Stimulated activated CD8-positive, alpha-beta memory T cell treated with anti-CD3 and anti-CD28 coated beads, Interleukin-15, amount 100 ng/mL, for 24 hours (primary cell): ENCODE measurements around the gene LEF1.

Source experiments
- DNase-seq: peaks from one replicate; pipeline ENCODE4 v3.0.0-alpha.2; 2020; ENCODE audit warnings: low read depth

LEF1 gene

DNA sequence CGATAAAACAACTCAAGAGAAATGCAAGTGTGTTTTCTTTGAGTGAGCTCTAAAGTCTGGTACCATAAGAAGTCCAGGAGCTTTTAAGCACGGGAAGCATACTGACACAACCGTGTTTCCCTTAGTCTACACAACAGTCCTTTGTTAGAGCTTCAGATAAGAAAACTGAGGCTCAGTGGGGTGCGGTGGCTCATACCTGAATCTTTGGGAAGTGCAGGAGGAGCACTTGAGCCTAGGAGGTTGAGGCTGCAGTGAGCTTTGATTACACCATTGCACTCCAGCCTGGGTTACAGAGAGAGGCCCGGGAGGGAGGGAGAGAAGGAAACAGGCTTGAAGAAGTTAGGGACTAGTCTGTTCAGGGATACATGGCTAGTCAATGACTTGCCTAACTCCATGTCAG lies 21.9 kb downstream of the LEF1 start:
- DNase-seq = no peak

DNA sequence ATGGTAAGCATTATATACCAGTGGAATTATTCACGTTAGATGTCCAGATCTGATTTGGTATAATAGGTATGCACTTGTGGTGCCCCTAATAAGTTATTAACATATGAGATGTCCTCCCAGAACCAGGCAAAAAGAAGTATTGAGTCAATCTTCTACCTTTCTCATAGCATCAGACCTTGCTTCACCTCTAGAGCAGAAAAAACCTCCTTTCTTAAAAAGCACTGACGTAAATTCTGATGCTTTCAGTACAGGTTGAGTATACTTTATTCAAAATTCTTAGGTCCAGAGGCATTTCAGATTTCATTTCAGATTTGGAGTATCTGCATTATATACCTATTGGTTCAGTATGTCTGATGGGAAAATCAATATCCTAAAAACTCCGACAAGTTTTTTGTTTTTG lies 22.4 kb downstream of the LEF1 start:
- no peak for DNase-seq

DNA sequence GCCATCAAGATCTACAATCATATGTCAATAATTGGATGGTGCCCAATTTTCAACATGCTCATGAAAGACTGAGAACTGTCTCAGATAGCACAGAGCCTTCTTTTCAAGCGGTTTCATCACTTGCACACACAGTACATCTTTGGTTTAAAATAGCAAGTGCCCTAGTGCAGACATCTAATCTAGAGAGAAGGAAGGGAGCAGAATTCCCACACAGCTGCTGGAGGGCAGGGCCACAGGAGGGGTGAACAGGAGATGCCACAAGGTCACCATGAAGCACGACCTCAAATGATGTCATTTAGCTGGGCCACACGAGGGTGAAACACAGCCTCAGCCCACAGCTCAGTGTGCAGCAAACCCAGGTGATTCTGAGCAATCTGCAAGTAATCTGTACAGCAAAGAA lies 24.3 kb downstream of the LEF1 start:
- DNase-seq = no peak

DNA sequence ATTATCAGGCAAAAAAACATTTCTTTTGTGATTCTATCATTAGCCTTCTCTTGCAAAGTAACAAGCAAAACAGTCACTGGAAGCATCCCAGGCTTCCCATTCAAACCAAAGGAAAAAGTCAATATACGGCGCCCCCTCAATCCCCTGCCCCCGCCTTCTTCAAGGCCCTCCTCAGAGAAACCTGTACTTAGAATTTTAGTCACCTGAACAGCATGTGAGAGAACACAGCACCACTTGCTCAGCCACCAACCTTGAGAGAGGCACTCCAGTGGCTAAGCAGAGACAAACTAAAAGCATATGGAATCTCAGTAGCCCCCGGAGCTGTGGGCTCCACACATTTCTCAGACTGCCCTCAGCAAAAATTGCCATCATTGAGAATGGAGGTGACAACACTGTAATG lies 25.2 kb downstream of the LEF1 start:
- no peak for DNase-seq

DNA sequence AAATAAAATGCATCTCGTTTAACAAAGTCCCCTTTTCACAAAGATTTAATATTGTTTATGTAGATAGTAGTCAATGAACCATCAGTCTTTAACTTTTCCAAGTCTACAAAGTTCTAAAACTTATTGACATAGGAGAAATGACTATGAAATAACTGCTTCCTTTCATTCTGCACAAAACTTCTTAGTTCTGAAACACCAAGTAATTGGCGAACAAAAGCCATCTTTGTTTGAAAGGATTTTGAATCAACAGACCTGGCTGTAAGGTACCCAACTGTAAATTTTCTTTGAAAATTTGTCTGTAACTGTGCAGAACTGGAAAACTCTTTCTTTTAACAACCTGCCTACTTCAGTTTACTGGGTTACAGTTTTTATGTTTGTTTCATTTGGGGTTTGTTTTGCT lies 25.9 kb downstream of the LEF1 start:
- DNase-seq = no peak

DNA sequence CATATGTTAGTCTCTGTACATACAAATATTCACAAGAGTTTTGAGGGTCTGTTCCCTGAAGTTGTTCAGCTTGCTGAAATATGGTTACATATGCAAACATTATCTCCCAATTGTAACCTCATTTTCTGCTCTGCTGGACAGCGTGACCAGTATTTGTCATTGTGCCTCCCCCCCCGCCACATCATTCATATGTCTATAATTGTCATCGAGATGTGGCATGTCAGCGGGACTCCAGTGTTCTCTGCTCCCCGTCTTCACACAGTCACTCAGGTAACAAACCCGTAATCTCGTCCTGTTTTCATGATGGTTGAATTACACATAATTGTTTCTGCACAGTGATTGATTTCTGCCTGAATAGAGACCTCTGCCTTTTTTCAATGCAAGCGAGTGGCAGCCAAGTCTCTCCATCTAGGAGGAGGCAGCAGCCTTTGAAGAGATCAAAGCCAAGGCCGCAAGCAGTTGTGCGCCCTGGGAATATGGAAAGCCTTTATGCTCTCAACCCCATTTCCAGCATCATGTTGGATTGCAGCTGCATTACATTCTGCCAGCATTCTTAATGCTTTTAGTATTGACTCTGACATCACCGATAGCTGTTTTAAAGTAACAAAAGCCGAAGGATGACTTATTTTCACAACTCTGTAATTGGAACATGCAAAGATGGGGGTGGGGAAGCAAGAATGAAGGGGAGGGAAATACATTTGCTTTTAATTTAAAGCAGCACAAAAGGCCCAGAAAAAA lies 27.4 kb downstream of the LEF1 start:
- no peak for DNase-seq

DNA sequence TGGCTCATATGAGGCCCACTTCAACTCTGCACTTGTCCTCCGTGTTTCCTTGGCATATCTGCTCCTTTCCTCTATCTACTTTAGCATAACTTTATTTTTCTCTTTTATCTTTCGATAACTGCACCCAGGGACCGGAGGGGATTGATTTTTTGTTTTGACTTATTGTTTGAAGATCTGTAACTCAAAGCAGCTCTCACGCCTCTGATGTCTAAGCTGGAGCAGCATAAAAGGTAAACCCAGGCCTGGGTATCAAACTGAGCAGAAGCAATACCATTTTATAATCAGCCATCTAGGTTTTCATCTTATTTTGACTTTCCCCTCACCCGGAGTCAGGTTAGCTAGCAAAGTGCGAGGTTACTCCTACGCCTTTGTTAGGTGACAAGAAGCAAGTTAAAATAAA lies 28.4 kb downstream of the LEF1 start:
- no peak for DNase-seq

DNA sequence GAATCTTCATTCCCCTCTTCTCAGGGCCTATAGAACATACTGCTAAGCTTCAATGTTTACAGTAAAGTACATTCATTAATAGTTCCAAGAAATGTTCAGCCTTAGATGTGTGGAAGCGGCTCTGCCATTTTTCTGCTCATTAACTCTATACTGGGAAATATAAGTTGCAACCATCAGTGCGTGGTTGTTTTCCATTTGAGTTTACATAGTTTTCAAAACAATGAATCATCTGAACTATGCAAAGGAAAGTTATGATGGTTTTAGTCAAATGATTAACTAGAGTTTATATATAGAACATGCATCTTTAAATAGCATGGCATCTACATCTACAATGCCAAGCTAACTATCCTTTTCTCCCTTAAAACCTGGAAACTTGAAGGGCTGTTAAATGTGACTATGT lies 29.6 kb downstream of the LEF1 start:
- no peak for DNase-seq

DNA sequence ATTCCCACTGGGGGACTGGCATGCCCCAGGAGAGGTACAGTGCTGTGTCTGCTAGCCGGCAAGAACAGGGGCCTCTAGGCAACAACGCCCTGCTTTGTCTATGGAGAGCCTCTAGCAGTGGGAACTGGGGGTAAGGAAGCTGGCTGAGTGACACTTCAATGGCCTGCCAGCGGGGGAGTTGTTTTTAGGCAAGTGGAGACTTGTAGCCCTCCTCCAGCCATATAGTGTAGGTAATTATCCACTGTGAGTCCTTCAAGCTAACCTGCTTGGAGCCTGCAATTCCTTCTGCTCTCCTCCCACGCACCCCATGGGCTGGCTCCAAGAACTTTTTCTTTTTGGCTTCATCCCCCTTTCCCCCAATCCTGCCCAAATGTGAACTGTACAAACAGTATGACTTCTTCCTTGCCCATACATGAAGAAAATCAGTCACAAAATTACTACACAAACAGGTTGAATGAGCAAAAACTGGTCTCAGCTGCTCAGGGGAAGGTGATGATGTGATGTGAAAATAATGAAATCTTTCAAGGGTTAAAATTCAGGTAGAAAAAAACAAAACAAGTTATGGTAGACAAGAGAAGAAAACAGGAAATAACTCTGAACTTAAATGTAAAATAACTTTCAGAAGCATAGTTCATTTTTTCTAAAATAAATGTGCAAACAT lies 33.1 kb downstream of the LEF1 start:
- no peak for DNase-seq

DNA sequence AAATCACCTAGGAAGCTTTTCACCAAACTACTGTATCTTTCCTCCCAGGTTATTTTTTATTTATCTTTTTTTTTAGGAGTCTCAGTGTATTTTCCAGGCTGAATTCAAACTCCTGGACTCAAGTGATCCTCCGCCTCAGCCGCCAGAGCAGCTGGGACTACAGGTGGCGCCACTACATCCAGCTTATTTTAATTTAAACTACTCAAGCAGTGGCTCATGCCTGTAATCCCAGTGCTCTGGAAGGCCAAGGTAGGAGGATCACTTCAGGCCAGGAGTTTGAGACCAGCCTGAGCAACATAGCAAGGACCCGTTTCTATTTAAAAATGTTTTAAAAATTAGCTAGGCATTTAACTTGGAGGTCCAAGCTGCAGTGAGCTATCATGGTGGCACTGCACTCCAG lies 37.8 kb downstream of the LEF1 start:
- DNase-seq = no peak

DNA sequence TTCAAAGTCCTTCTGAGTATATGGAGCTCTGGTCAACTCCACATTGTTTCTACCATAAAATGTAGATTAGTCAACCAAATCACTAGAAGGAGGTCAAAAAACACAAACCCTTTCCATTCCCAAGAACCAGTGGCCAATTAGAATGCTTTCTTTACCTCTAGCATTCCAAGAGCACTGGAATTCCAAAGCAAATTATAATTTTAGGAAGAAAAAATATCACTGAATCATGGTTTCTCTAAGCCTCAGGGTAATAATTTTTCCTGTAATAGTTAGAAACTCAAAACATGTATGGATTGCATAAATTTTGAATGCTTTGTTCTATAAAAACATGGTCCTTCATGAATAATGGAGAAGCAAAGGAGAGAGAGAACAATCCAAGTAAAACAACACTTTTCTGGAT lies 39.5 kb downstream of the LEF1 start:
- DNase-seq = no peak

DNA sequence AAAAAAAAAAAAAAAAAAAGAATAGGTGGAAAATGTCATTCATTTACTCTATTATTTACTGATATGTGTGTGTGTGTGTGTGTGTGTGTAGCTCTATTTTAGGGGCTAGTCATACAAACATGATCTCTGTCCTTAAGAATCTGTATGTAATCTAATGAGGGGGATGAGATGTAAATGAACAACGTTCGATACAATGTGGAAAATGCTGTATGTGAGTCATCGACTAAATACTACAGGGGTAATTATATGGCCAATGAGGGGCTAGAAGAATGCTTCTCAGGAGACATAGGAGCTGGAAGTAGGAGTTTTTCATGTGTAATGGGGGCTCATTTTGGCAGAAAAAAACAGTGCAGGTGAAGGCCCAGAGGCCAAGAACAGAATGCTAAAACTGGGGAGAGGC lies 41.9 kb downstream of the LEF1 start:
- no peak for DNase-seq

DNA sequence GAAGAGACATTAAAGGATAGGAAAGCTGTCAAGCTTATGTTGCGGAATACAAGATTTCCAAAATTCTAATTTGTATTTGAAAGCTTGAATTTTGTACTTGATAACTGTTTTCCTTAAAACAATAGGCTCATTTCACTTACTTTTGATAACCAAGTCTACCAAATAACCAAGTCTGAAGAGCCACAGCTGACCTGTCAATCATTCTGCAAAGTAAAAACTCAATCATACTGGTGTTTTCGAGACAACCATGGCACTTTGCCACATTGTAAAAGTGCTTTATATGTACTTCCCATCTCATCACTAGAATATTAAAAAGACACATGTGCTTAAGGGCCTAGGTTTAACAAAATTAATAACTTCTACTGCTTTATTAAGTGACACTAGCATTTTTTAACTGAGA lies 47.9 kb downstream of the LEF1 start:
- DNase-seq = no peak

DNA sequence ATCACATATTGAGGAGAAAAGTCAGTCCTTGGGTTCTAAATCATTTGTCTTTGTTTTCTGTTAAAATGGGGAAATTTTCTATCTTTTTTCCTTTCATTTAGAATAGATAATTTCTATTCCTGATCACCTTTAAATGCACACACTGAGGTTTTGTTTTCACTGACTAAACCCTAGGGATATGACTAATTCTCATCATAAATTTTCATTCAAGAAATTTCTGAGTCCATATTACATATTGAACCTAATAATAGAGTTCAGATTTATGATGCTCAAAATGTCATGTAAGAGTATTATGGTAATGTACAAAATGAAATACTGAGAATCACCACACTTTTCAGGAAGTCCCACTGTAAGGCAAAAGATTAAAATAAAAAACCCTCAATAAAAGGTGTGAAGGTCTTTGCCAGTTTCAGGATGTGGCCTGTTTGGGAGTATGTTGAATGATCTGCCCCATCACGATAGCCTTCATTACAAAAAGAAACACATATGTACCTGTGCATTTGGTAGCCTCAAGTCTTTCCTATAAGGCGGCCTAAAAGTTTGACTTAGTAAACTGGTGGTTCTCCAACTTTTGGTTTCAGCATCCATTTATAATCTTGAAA lies 49.4 kb downstream of the LEF1 start:
- DNase-seq = no peak

DNA sequence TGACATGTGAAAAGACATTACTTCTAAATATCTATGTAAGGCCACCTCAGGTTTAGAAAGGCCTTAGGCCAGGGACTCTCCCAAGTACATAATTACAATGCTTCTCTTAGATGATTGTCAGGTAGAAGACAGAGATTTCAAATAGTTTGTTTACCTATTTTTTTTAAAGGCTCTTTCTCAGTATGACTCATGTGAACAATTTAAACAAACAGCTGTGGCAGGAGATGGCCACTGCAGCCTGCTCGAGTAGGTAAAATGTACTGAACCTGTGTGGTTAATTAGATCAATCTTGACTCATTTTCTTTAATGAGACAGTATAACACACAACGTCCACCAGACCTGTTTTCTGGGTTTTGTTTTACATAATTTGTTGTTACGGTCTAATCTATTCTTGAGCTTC lies 50.2 kb downstream of the LEF1 start:
- no peak for DNase-seq

DNA sequence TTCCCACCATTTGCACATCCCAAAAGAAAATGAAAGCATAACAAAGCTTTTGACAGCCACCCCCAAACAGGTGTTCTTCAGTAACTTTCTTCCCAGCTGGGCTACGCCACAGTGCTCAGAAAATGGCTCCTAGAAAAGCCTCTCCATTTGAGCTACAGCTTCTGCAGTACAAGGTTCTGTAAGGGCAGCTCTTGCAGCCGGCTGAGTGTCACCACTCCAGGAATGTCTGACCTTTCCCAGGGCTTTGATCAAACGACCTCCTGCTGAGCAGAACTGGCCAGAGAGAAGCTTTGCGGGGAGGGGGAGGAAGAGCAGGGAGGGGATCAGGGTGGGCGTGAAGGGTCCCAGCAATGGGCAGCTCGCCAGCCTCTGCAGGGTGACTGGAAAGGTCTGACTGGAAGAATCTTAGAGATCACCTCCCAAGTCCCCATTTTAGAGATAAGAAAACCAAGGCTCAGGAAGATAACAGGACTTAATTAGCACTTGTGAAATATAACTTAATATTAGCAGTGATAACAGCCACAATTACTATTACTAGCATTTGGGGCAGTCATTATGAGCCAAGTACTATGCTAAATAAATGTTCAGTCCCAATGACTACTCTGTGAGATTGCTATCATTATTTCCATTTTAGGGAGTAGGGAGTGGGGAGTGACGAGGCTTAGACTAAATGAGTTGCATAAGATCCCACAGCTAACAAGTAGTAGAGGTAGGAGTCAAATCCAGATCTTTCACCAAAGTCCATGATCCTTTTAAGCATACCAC lies 51.1 kb downstream of the LEF1 start:
- no peak for DNase-seq

DNA sequence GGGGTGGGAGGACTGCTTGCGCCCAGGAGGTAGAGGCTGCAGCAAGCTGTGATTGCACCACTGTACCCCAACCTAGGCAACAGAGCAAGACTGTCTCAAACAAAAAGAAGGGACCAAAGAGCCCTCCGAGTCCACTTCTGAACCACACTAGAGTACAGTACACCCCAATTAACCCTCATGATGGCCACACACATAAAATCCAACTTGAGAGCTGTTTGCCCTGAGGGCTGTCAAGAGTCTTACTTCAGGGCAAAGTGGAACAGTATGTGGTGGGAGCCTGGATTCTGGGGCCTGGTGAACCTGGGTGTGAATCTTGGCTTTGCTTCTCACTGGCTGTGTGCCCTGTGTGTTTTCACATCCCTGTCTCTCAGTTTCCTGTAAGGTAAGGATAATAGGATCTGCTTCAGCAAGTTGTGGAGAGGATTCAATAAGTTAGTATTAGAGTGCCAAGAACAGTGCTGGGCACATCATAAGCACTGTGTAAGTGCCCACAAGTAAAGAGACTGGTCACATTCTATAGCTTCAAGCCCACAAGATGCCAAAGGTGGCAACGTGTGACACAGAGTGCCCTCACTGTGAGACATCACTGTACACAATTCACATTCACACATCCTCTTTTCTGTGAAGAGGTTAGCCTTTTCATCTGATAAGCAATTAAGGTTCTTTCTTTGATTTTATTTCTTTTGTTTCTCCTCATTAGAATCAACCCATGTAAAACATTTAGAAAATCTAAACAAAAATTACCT lies 52.1 kb downstream of the LEF1 start:
- DNase-seq = no peak

DNA sequence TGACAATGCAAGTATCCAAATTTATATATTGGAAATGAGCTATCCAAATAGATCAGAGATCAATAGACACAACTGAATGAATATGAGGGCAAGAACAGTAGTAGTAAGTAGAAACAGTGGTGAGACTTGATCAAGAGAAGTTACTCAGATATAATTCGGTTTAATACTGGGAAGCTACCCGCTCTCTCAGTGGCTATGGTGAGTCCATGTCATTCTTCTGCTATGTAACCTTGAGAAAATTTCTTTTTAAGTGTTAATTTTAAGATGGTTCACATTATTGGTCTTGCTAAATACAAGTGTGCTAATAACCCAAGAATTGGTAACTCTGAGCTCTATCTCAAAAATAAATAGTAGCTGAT lies 53.6 kb downstream of the LEF1 start:
- DNase-seq = no peak

DNA sequence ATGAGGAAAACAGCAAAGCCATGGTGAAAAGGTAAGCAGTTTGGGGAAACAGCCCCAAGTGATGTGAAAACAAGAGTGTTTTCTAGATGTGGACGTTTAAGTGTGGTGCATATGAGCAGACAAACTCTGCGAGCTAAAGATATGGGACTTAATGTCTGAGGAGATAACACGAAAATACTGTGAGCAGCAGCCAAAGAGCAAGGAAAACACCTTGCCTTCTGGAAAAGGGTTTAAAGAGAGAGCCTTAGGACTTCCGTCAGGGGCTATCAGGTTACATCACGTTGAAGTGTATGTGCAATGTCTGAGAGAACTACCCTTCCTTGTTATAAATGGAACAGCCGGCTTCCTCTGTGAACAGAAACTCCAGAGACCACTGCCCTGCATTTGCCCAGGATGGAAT lies 54.2 kb downstream of the LEF1 start:
- DNase-seq = no peak

DNA sequence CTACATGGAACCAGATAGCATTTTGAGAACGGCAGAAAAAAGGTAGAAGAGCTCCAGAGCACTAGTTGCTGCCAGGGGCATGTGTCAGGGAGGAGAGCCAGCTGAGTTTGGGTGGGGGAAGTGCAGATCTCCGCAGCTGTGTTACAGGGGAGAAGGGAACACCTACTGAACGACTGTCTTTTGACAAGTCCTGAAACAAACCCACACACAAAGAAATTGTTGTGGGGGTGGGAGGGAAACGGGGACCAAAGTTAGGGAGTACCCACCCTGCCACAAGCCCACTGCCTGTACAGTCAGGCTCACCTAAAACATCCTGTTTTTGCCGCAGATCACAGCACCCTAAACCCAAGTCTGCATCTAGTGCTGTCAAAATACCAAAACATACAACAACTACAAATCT lies 55.5 kb downstream of the LEF1 start:
- DNase-seq = no peak

DNA sequence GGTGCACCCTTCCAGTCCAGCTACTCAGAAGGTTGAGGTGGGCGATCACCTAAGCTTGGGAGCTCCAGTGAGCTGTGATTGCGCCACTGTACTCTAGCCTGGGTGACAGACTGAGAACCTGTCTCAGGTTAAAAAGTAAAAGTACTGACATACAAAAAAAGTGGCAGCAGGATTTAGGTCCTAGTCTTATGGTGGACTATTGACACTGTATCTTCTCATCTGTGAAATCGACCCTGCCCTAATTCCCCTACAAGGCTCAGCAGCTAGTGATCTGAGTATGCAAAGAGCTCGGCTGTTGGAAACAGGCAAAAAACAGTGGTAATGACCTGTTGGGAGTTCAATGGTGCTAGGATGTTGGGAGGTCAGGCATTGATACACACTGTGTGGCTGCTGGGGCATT lies 57.0 kb downstream of the LEF1 start:
- DNase-seq = no peak

DNA sequence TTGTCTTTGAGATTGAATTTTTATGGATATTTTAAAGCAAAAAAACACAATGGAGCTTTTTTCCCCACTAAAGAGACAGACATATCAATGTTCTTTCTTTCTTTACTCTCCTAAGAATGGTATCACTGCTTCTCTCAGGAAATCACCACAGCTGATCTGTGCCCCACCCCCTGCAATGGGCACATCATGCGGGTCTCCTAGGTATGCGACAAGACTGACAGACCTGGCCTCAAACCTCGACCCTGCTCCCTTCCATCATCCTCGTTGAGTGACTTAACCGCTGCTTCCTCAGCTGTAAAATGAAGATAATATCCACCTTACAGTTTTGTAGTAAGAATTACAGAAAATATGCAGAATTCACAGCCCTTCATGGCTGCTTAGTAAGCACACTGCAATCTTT lies 58.3 kb downstream of the LEF1 start:
- no peak for DNase-seq
